GM21576 (cell line): ENCODE results near the gene UBTD1.
"Not testable (repeated sequence)": the region's sequence is repeated elsewhere in the genome, so short reads cannot be mapped to it uniquely, and the experiment has no call there.

Experiments
- ATAC-seq: cut with Tn5 transposase; IDR thresholded peaks from one replicate; pipeline ENCODE4 v1.9.1; 2021; ENCODE audit warnings: mild to moderate bottlenecking, moderate library complexity; ENCODE audit not compliant: unreplicated experiment

Gene UBTD1

GRCh38 chr10:97498841-97499560, at the start of gene UBTD1:
UBTD1 (plus strand) TSS chr10:97498924; CDS start chr10:97499204, 280 bp downstream.
- peak; percentile 7 for ATAC-seq

- ATAC-seq = no peak
Observed at GRCh38 chr10:97450828-97451227, 47.9 kb upstream of the UBTD1 start.

GRCh38 chr10:97451605-97452004, 47.1 kb upstream of the UBTD1 start:
- no peak for ATAC-seq

- ATAC-seq = no peak
Observed at GRCh38 chr10:97452352-97452751, 46.4 kb upstream of the UBTD1 start.

GRCh38 chr10:97454330-97455036, 44.2 kb upstream of the UBTD1 start:
- no peak for ATAC-seq

GRCh38 chr10:97456034-97456685, 42.6 kb upstream of the UBTD1 start:
- ATAC-seq = no peak

- ATAC-seq = no peak
Observed at GRCh38 chr10:97456686-97457065, 42.0 kb upstream of the UBTD1 start.

GRCh38 chr10:97459111-97459510, 39.6 kb upstream of the UBTD1 start:
- ATAC-seq = no peak

- ATAC-seq = no peak
Observed at GRCh38 chr10:97459933-97460332, 38.8 kb upstream of the UBTD1 start.

GRCh38 chr10:97462309-97462708, 36.4 kb upstream of the UBTD1 start:
- ATAC-seq = no peak

GRCh38 chr10:97463363-97464132, 35.2 kb upstream of the UBTD1 start:
- ATAC-seq = no peak

GRCh38 chr10:97464226-97464625, 34.5 kb upstream of the UBTD1 start:
- no peak for ATAC-seq

GRCh38 chr10:97465982-97466381, 32.7 kb upstream of the UBTD1 start:
- no peak for ATAC-seq

GRCh38 chr10:97466755-97467154, 32.0 kb upstream of the UBTD1 start:
- no peak for ATAC-seq

GRCh38 chr10:97468162-97468561, 30.6 kb upstream of the UBTD1 start:
- no peak for ATAC-seq

GRCh38 chr10:97468781-97469180, 29.9 kb upstream of the UBTD1 start:
- not testable (repeated sequence) for ATAC-seq

GRCh38 chr10:97474918-97475317, 23.8 kb upstream of the UBTD1 start:
- no peak for ATAC-seq

GRCh38 chr10:97475936-97476594, 22.7 kb upstream of the UBTD1 start:
- no peak for ATAC-seq

- ATAC-seq = not testable (repeated sequence)
Observed at GRCh38 chr10:97479410-97479809, 19.3 kb upstream of the UBTD1 start.

- no peak for ATAC-seq
Observed at GRCh38 chr10:97479939-97480338, 18.8 kb upstream of the UBTD1 start.

GRCh38 chr10:97481071-97481470, 17.7 kb upstream of the UBTD1 start:
- ATAC-seq = no peak
